HepG2 (cell line): Measurements from ENCODE around the gene SCAI. TPM values are rescaled to one million over a fixed set of nuclear protein-coding genes. Genes with fewer than 3 reads are reported as not detected.
A peak's percentile ranks its signal among the peaks of the same experiment; 100 is the strongest.

ENCODE experiments used
- AKAP8 ChIP-seq: sonication (generic); formaldehyde crosslinking; IDR thresholded peaks from 2 replicates; pipeline ENCODE4 v1.5.1; 2020; ENCODE audit warnings: mild to moderate bottlenecking, missing genetic modification reagents
- CAMTA2 ChIP-seq: sonication (generic); formaldehyde crosslinking; IDR thresholded peaks from 2 replicates; pipeline ENCODE4 v1.4.0; 2020; ENCODE audit warnings: mild to moderate bottlenecking, missing genetic modification reagents, borderline replicate concordance
- CHCHD3 ChIP-seq: sonication (generic); formaldehyde crosslinking; IDR thresholded peaks from 2 replicates; pipeline ENCODE4 v1.8.0; 2022; ENCODE audit warnings: mild to moderate bottlenecking, missing genetic modification reagents, moderate library complexity
- HDAC2 ChIP-seq: sonication (generic); formaldehyde crosslinking; IDR thresholded peaks from 2 replicates; pipeline ENCODE4 v1.4.0; 2020; ENCODE audit warnings: missing genetic modification reagents
- HOXA9 ChIP-seq: sonication (generic); formaldehyde crosslinking; IDR thresholded peaks from 2 replicates; pipeline ENCODE4 v1.8.1; 2022; ENCODE audit warnings: missing genetic modification reagents, mild to moderate bottlenecking, moderate library complexity, borderline replicate concordance
- JUND ChIP-seq: sonication (generic); formaldehyde crosslinking; IDR thresholded peaks from 2 replicates; pipeline ENCODE4 v1.8.0; 2022; ENCODE audit warnings: mild to moderate bottlenecking, missing genetic modification reagents
- KAT8 ChIP-seq: IDR thresholded peaks from 2 replicates; pipeline ENCODE4 v1.6.1; 2016; ENCODE audit warnings: missing genetic modification reagents, missing compliant biosample characterization
- NR3C1 ChIP-seq: sonication (generic); formaldehyde crosslinking; IDR thresholded peaks from 2 replicates; pipeline ENCODE4 v1.4.0; 2020; ENCODE audit warnings: missing genetic modification reagents
- PLRG1 ChIP-seq: fragments of 450-650 bp; conservative IDR thresholded peaks from 2 replicates; pipeline ENCODE4 v1.6.1; 2016
- SMARCC2 ChIP-seq: fragments of 450-650 bp; IDR thresholded peaks from 2 replicates; pipeline ENCODE4 v1.6.1; 2017; ENCODE audit warnings: antibody characterized with exemption, mild to moderate bottlenecking
- U2AF1 ChIP-seq: fragments of 200-400 bp; formaldehyde crosslinking; optimal IDR thresholded peaks from 2 replicates; pipeline ENCODE3; 2017; ENCODE audit warnings: mild to moderate bottlenecking, low read depth, low read length
- ZFP36L1 ChIP-seq: sonication (generic); formaldehyde crosslinking; IDR thresholded peaks from 2 replicates; pipeline ENCODE4 v1.8.0; 2022; ENCODE audit warnings: mild to moderate bottlenecking, missing genetic modification reagents, moderate library complexity
- ZNF432 ChIP-seq: sonication (generic); formaldehyde crosslinking; IDR thresholded peaks from 2 replicates; pipeline ENCODE4 v1.5.0; 2020; ENCODE audit warnings: missing genetic modification reagents, mild to moderate bottlenecking, borderline replicate concordance
- ZNF441 ChIP-seq: sonication (generic); formaldehyde crosslinking; IDR thresholded peaks from 2 replicates; pipeline ENCODE4 v1.7.0; 2021; ENCODE audit warnings: missing genetic modification reagents, borderline replicate concordance
- ZNF547 ChIP-seq: sonication (generic); formaldehyde crosslinking; IDR thresholded peaks from 2 replicates; pipeline ENCODE4 v1.5.1; 2020; ENCODE audit warnings: mild to moderate bottlenecking, missing genetic modification reagents
- ZNF563 ChIP-seq: sonication (generic); formaldehyde crosslinking; IDR thresholded peaks from 2 replicates; pipeline ENCODE4 v1.8.0; 2022; ENCODE audit warnings: mild to moderate bottlenecking, moderate library complexity, missing genetic modification reagents
- ZNF652 ChIP-seq: IDR thresholded peaks from 2 replicates; pipeline ENCODE4 v1.6.1; 2016; ENCODE audit warnings: low read depth, borderline replicate concordance
- ZNF891 ChIP-seq: sonication (generic); formaldehyde crosslinking; IDR thresholded peaks from 2 replicates; pipeline ENCODE4 v1.5.0; 2020; ENCODE audit warnings: mild to moderate bottlenecking, missing genetic modification reagents
- polyA plus RNA-seq, 8 experiments: library from polyadenylated mRNA; depleted of rRNA in 3 of 8; stranded (reverse) in 7 of 8; unstranded in 1 of 8; fragments of >200 nt; fragmentation: Illumina TruSeq in 4 of 8; extraction: Trizol in 4 of 8; gene quantifications; 2 replicates each; pipeline versions ENCODE4 v1.2.1 to v1.2.3, GENCODE V29; 2011 to 2016; ENCODE audit warnings: low read depth in 4 of 8, missing spikeins in 1 of 8, mixed read lengths in 1 of 8; ENCODE audit not compliant: insufficient read depth in 1 of 8
- total RNA-seq, 5 experiments: library from RNA; depleted of rRNA; stranded (reverse); fragments of >200 nt; fragmentation: Illumina TruSeq; extraction: Trizol; gene quantifications; 2 replicates each; pipeline ENCODE4 v1.2.3, GENCODE V29; 2016; ENCODE audit warnings: low read depth in 1 of 5
- TF ChIP-seq, protein P1 (sequence below): sonication (generic); formaldehyde crosslinking; IDR thresholded peaks from 2 replicates; pipeline ENCODE4 v1.9.0; 2021; ENCODE audit warnings: mild to moderate bottlenecking, missing genetic modification reagents
- TF ChIP-seq, protein P2 (sequence below): sonication (generic); formaldehyde crosslinking; IDR thresholded peaks from 2 replicates; pipeline ENCODE4 v1.5.0; 2020; ENCODE audit warnings: mild to moderate bottlenecking, missing genetic modification reagents, borderline replicate concordance
- TF ChIP-seq, protein P3 (sequence below): sonication (generic); formaldehyde crosslinking; conservative IDR thresholded peaks from 2 replicates; pipeline ENCODE4 v1.4.0; 2020; ENCODE audit warnings: missing genetic modification reagents

The SCAI gene
- total and polyA plus RNA-seq, 2 of the 13 experiments (the other 11 are each of a cell fraction or from before 2014, with no cell fraction given): 4.4 to 8.4 TPM

DNA sequence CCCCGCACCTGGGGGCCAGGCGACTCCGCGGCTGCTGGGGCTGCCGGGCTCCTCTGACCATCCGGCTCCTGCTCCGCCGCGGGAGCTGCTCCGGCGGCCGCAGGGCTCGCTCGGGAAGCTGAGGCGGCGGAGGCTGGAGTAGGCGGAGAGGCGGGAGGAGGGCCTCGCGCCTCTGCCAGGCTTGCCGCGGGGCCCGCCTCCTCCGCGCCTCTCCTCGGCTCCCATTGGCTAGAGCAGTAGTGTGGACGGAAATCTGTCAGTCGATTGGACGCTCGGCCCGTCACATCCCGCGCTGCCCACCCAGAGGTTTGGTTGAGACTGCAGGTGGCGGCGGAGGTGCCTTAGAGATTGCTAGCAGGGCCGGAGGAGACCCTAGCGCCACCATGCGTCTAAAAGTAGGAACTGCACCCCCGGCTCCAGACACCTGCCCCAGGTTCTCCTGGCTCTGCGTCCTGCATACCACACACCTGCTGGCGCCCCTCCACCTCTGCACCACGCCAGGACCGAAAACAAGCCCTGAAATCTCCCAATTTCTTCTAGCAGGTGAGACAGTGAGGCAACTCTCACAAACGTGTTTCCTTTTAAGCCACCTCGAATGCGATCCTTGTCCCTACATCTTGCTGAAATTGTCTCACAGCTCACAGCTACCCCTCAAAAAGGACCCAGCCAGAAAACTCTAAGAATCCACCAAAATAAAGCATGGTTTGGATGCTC lies at the start of gene SCAI (continued):
- no peak for TF ChIP-seq ZNF891 (CRISPR knock-in tag)
- no peak for TF ChIP-seq NR3C1 (CRISPR knock-in tag)
- TF ChIP-seq, protein P1, sequence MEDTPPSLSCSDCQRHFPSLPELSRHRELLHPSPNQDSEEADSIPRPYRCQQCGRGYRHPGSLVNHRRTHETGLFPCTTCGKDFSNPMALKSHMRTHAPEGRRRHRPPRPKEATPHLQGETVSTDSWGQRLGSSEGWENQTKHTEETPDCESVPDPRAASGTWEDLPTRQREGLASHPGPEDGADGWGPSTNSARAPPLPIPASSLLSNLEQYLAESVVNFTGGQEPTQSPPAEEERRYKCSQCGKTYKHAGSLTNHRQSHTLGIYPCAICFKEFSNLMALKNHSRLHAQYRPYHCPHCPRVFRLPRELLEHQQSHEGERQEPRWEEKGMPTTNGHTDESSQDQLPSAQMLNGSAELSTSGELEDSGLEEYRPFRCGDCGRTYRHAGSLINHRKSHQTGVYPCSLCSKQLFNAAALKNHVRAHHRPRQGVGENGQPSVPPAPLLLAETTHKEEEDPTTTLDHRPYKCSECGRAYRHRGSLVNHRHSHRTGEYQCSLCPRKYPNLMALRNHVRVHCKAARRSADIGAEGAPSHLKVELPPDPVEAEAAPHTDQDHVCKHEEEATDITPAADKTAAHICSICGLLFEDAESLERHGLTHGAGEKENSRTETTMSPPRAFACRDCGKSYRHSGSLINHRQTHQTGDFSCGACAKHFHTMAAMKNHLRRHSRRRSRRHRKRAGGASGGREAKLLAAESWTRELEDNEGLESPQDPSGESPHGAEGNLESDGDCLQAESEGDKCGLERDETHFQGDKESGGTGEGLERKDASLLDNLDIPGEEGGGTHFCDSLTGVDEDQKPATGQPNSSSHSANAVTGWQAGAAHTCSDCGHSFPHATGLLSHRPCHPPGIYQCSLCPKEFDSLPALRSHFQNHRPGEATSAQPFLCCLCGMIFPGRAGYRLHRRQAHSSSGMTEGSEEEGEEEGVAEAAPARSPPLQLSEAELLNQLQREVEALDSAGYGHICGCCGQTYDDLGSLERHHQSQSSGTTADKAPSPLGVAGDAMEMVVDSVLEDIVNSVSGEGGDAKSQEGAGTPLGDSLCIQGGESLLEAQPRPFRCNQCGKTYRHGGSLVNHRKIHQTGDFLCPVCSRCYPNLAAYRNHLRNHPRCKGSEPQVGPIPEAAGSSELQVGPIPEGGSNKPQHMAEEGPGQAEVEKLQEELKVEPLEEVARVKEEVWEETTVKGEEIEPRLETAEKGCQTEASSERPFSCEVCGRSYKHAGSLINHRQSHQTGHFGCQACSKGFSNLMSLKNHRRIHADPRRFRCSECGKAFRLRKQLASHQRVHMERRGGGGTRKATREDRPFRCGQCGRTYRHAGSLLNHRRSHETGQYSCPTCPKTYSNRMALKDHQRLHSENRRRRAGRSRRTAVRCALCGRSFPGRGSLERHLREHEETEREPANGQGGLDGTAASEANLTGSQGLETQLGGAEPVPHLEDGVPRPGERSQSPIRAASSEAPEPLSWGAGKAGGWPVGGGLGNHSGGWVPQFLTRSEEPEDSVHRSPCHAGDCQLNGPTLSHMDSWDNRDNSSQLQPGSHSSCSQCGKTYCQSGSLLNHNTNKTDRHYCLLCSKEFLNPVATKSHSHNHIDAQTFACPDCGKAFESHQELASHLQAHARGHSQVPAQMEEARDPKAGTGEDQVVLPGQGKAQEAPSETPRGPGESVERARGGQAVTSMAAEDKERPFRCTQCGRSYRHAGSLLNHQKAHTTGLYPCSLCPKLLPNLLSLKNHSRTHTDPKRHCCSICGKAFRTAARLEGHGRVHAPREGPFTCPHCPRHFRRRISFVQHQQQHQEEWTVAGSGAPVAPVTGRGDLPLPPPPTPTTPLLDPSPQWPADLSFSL (CRISPR knock-in tag): no peak
- TF ChIP-seq JUND (CRISPR knock-in tag): no peak
- TF ChIP-seq, protein P2, sequence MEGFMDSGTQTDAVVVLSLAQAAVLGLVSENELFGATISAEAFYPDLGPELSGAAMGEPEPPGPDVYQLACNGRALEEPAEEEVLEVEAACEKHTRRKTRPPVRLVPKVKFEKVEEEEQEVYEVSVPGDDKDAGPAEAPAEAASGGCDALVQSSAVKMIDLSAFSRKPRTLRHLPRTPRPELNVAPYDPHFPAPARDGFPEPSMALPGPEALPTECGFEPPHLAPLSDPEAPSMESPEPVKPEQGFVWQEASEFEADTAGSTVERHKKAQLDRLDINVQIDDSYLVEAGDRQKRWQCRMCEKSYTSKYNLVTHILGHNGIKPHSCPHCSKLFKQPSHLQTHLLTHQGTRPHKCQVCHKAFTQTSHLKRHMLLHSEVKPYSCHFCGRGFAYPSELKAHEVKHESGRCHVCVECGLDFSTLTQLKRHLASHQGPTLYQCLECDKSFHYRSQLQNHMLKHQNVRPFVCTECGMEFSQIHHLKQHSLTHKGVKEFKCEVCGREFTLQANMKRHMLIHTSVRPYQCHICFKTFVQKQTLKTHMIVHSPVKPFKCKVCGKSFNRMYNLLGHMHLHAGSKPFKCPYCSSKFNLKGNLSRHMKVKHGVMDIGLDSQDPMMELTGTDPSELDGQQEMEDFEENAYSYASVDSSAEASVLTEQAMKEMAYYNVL (CRISPR knock-in tag): no peak
- no peak for TF ChIP-seq HOXA9 (CRISPR knock-in tag)
- TF ChIP-seq U2AF1: no peak
- no peak for TF ChIP-seq AKAP8 (CRISPR knock-in tag)
- TF ChIP-seq CHCHD3: no peak
- TF ChIP-seq, protein P3, sequence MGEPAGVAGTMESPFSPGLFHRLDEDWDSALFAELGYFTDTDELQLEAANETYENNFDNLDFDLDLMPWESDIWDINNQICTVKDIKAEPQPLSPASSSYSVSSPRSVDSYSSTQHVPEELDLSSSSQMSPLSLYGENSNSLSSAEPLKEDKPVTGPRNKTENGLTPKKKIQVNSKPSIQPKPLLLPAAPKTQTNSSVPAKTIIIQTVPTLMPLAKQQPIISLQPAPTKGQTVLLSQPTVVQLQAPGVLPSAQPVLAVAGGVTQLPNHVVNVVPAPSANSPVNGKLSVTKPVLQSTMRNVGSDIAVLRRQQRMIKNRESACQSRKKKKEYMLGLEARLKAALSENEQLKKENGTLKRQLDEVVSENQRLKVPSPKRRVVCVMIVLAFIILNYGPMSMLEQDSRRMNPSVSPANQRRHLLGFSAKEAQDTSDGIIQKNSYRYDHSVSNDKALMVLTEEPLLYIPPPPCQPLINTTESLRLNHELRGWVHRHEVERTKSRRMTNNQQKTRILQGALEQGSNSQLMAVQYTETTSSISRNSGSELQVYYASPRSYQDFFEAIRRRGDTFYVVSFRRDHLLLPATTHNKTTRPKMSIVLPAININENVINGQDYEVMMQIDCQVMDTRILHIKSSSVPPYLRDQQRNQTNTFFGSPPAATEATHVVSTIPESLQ (CRISPR knock-in tag): no peak
- no peak for TF ChIP-seq ZNF547 (CRISPR knock-in tag)
- TF ChIP-seq KAT8 (CRISPR knock-in tag): peak; percentile 79
- peak; percentile 80; the same call in 1 of the 2 replicates for TF ChIP-seq ZFP36L1 (CRISPR knock-in tag)
- TF ChIP-seq CAMTA2 (CRISPR knock-in tag): no peak
- no peak for TF ChIP-seq SMARCC2
- TF ChIP-seq ZNF441: 0 out of 2 replicates have a peak, but pooled peaks have one; percentile 21
- no peak for TF ChIP-seq ZNF652 (CRISPR knock-in tag)
- no peak for TF ChIP-seq PLRG1
- peak; percentile 30; the same call in 1 of the 2 replicates for TF ChIP-seq ZNF563 (CRISPR knock-in tag)
- no peak for TF ChIP-seq ZNF432
- TF ChIP-seq HDAC2 (CRISPR knock-in tag): 0 out of 2 replicates have a peak, but pooled peaks have one; percentile 17
